Left hindlimb (tissue), 1 donor: ENCODE measurements around the gene ITGB8.

ENCODE experiments used
- DNase-seq: peaks from one replicate; pipeline ENCODE4 v3.0.0-alpha.2; 2018

The ITGB8 gene

DNA sequence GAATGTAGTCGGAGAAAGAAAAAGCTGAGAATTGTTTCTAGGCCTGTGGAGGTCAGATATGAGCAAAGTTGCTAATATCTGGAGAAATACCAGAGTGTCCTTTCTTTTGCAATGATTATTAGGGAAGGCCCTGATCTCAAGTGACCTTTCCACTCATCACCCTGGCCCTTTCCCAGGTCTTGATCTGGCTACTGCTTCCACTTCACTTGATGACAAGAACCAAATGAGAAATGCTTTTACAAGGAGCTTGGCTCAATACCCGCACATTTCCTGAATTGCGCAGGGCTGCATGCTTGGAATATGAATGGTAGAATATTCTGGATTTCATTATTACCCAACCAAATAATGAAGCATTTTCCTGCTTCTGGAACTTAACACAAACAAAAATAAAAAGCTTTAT is 104.6 kb downstream of the ITGB8 start:
- no peak for DNase-seq

DNA sequence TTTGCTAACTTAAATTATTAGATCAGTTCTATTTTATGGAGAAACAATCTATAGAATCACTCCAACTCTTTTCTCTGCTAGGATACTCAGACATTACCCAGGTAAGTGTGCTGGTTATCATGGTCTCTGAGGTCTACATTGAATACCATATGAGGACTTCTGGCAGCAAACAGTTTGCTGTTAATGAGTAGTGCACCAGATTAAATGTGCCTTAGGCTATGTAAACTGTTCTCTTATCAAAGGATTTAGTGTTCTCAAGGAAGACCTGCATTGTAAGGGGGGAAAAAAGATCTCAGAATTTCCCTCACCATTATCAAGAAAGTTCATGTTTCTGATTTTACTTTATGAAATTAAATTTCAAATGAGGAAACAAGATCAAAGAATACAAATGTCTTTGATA is 107.5 kb downstream of the ITGB8 start:
- no peak for DNase-seq

DNA sequence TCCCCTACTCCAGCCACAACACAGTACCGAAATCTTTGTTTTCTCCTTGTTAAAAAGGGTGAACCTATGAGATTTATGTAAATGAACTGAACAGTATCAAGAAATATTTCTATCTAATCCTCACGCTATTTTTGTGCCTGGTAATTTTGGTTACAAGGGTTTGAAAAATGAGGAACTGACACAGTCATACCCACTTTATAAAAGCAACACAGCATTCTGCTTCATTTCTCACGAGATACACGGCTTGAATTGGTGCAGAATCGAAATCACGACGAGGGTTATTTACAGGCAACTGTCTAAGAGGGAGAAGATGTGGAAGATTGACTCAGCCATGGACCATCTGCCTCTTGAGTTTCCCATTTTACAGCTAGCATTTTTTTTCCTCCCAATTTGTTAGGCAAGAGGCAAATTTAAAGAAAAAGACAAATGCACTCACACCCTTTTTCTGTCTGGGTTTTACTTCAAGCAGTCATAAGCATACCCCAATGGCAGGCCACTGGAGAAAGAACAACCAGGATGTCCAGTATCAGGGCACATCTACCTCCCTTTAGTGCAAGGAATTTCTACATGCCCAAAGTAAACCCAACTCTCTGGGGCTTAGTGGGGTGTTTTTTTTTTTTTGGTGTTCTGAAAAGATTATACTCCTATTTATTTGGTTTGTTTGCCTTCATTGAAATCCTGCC is 108.1 kb downstream of the ITGB8 start:
- DNase-seq, result no peak

DNA sequence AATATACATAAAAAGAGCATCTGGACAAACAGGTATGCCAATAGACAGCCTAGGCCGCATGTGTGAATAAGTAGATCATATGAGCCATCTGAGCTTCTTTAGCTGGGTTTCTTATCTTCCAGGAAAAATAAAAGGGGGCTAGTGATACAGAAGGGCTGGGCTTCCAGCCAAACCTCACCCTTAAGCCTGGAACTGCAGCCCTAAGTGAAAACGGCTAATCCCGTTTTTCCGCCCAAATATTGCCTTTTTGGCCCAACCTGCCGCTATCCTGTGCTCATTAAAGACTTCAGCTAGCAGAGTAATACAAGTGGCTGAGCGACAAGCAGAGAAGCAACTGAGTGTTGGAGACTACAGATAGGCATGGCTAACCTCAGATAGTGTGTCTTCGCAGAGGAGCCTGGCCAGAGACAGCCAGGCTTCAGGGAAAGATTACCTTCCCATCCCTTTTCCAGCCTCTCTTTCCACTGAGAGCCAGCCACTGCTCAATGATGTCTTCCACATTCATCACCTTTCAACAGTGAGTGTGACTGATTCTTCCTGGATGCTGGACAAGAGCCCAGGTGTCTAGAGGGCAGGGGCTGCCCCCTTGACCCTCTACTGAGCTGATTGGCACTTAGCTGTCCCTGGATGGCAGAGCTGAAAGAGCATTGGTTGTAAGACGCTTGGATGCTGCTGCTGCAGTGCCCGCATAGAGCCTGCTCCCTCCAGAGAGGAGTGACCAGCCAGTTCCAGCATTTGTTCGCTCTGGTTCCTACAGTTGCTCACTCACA is 108.9 kb downstream of the ITGB8 start:
- DNase-seq, result no peak

DNA sequence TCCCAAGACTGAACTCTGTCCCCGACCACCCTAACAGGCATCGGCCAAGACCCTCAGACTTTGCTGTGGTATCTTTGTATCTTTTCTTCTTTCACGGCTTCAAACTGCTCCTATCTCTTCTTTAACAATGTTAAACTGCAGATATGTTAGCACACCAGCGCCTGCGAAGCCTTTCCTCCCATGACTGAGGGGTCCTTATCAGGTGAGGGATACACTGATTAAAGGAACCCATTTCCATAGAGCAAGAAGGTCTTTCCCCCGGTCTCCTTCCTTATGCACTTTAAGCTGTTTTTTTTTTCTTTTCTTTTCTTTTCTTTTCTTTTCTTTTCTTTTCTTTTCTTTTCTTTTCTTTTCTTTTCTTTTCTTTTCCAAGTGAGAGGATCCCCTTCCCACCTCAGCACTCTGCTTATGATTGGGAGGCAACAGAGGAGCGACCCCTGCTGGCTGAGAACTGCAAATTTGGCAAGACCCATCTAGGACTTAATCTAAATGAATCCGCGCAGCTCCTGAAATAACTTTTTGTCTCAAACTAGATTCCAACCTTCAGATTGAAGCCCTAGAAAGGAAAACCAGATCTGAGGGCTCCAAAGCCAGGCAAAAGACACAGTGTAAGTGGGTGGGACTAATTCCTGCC is 109.9 kb downstream of the ITGB8 start:
- DNase-seq, result no peak

DNA sequence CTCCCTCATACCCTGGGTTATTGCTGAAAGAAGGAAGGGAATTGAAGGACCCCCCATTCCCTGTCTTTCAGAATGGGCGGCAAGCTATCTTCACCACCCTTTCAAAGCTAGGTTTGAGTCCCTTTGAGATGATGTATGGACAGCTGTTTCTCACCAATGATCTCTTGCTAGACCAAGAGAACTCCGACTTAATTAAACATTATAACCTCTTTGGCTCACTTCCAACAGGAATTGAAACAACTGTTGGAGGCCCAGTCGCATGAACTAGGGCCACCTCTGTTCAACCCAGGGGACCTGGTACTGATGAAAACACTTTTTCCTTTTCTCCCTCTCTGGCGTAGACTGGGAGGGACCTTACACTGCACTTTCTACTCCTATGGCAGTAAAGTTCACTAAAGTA is 110.6 kb downstream of the ITGB8 start:
- no peak for DNase-seq

DNA sequence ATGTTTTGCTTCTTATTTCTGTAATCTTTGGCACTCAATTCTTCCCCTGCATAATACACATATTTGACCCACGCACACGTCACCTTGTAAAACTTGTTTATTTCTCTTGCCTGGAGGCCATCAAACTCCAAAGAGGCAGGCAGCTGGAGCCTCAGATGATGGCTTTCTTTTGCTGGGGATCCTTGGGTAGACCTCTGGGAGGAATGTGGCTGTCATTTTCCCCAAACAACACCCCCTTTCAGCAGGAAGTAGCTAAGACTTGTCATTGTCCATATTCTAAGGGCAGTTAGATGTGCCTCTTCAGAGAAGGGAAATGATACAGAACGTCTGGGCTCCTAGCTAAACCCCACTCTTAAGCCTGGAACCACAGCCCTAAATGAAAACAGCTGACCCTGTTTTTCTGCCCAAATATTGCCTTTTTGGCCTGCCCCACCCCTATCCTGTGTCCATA is 111.3 kb downstream of the ITGB8 start:
- peak; percentile 40 for DNase-seq

DNA sequence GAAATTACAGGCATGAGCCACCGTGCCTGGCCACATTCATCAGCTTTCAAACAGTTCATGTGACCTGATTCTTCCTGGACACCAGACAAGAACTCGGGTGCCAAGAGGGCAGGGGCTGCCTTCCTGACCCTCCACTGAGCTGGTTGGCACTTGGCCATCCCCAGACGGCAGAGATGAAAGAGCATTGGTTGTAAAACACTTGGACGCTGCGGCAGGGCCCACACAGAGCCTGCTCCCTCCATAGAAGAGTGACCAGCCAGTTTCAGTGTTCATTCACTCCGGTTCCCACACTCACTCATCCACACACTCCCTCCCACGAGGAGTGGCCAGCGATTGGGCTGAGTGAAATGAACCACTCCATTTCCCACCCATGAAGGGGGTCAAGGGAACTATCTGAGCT is 112.3 kb downstream of the ITGB8 start:
- DNase-seq, result no peak

DNA sequence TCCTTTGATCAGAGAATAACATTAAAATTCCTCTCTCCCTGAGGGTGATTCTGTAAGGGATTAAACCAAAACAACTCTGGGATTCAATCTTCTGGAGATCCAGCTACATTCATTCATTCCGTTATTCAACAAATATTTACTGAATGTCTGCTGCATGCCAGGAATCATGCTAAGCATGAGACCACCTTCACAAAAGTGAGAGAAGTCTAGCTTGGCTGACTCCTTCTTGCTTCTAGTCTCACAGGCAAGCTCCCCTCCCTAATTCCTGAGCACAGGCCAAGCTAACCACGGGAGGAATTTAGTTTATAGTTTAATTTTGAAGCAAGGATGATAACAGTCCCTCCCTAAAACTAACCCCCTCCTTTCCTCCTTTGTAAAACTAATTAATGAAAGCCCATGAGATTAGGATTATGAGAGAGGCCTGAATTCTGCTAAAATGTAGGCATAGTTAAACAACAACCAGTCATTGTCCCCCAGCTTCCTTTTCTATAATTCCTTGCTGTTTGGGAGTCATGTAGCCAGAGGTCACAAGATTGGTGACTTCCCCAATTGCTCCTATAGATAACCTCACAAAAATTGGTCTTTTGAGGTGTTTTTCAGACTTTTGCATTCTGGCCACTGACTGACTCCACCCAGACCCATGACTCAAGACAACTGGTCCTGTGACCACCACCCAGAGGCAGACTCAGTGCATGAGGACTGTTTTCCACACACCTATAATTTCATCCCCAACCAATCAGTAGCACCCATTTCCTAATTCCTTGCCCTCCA is 113.5 kb downstream of the ITGB8 start:
- DNase-seq, result no peak

DNA sequence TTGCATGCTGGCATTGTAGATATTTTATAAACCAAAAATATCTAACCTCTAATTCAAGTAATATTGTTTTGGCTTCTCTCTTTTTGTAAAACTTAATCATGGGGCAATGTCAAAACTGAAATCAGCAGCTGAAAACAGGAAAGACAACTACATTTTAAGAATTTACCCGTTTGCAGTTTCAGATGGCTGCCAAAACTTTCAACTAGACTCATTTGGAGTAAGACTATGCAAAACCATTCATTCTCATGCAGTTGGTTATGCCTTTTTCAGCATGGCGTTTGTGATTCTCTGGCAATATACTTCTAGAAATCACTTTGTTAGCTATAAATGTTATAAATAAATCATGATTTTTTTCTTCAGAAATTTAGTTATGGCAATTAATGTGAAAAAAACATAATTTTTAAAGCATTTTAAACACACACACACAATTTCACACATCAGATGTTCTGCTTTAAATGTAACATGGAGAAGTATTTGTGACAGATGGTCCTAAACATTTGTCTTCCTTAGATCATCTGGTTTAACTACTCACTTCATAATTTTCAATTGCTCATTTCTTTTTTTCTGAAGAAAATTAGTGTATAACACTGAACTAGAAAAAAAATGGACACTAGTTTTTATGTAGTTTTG is 116.4 kb downstream of the ITGB8 start:
- DNase-seq, result no peak

DNA sequence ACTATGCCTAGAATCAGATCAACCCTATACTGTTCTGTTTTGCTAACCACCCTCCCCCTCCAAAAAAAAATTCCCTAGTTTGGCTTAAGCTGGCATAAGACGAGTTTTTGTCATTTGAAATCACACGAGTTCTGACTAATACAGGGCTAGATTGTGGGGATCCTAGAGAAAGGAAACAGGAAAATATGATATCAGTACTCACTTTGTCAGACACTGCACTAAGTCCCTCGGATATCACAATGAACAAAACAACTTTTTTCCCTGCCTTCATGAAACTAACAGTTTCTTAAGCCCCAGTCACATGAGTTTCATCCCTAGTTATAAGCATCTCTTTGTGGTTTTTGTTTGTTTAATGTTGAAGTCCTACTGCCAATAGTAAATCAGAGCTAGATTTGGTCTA is 118.5 kb downstream of the ITGB8 start:
- DNase-seq, result no peak

DNA sequence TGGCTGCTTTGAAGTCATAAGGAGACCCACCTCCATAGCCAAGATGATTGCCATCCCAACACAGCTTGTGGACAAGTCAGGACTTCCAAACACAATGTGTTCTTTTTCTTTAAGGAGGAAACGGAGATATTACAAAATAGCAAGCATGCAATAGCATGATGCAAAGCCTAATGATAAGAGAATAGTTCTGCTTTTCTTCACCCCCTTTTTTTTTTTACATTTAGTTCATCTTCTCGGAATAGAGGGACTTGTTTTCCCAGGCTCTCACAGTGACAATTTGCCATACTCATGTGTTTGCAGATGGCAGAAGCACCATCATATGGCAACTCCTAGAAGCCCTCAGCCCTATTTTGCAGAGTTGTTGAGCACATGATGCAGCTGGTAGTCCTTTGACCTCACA is 119.8 kb downstream of the ITGB8 start:
- DNase-seq, result no peak

DNA sequence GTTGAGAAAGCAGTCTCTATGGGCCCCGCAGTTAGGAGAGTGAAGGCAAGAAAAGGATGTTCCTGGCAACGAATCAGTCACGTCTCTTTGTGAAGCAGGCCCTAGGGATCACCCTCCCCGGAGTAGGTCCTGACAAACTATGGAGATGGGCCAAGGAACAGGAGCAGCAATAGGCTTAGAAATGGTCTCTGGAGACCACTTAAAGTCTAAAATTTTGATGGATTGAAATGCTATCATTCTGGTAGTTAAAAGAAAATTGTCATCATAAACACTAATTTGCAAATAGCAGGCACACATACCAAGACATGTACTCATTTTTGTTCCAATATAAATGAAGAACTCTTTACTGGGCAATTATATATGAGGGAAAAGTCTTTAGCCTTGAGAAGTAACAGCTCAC is 123.5 kb downstream of the ITGB8 start:
- DNase-seq, result no peak

DNA sequence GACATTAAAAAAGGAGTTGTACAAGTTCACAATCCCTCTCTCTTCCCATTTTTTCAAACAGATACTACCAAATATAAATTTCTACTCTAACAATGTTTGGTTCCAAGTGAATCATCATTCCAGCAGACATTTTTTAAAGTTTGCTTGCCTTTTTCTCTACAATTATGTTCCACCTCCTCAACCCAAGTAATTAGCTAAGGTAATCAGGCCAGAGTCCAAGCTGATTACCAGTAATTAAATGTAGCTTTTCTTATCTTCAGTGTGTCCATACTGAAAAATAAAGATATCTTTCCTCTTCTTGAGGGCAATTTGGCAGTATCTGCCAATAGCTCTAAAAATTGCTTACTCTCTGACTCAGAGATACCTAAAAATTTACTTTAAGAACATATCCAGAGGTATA is 126.0 kb downstream of the ITGB8 start:
- DNase-seq, result no peak

DNA sequence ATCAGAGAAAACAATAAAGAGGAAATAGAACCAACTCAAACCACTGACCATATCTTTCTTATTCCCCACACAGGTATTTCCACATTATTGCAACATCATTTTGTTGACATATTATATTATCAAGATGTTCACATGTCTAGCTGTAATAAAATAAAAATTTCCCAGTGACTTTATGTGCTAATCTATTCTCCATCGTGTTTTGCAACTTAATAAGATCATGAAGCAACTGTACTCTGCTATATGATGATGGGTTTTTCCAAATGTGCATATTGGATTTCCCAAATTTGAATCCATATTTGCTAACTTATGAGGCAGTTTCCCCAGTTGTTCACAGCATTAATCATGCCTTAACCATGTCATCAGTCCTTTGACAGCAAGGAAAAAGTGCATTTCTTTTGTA is 127.8 kb downstream of the ITGB8 start:
- DNase-seq, result no peak

DNA sequence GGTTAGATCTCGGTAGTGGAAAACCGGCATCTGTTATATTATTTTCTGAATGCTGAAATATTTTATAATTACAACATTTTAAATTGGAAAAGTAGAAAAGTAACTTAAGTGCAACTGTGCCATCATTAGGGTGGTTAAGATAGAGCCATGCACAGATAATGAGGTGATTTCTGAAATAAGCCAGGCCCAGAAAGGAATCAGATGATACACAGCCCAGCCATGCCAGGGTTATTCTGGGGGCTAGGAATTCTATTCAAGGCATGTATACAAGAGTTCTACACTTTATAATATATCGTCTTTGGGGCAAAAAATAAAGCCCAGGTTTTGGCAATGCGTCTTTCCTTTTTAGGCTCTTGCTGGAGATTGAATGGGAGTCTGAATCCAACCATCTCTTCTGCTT is 128.7 kb downstream of the ITGB8 start:
- no peak for DNase-seq

DNA sequence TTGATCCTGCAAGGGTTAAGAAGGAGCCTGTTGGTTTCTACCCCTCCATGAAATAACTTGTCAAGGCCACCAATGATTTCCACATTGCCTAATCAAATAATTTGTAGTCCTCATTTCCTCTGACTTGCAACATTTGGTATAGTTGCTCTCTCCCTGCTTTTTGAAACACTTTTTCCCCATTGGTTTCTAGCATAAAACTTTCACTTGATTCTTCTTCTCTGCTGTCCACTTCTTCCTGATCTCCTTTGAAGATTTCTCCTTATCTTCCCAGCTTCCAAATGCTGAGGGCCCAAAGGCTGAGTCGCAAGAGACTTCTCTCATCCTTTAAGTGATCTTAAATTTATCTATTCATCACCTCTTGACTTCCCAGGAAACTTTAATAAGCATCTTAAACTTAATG is 134.2 kb downstream of the ITGB8 start:
- no peak for DNase-seq
